Stimulated activated effector memory CD8-positive, alpha-beta T cell treated with anti-CD3 and anti-CD28 coated beads, Interleukin-12 subunit alpha, Interleukin-12 subunit beta, amount 100 ng/mL, for 72 hours (primary cell): Measurements from ENCODE around the gene INTS14.

Experiments
- ATAC-seq: fragments of 150-1000 bp; cut with Tn5 transposase; 2 replicates; pipeline ENCODE4 v1.10.0; 2021
- DNase-seq, 2 donors: peaks; one replicate each; pipeline ENCODE4 v3.0.0; 2021 to 2022; ENCODE audit warnings: low spot score in 2 of 2
- H3K27ac Mint-ChIP-seq: one replicate; pipeline ENCODE4 v1.8.0; 2022; ENCODE audit warnings: mild to moderate bottlenecking, mixed read lengths
- H3K36me3 Mint-ChIP-seq: one replicate; pipeline ENCODE4 v1.8.0; 2022; ENCODE audit warnings: mild to moderate bottlenecking, mixed read lengths
- H3K4me1 Mint-ChIP-seq: one replicate; pipeline ENCODE4 v1.8.0; 2022; ENCODE audit warnings: mixed read lengths
- H3K4me3 Mint-ChIP-seq: one replicate; pipeline ENCODE4 v1.8.0; 2022; ENCODE audit warnings: mild to moderate bottlenecking, mixed read lengths
- H3K9me3 Mint-ChIP-seq: one replicate; pipeline ENCODE4 v1.8.0; 2022; ENCODE audit warnings: mixed read lengths

INTS14 gene

GRCh38 chr15:65541231-65541820 is 69.6 kb downstream of the INTS14 start:
- Mint-ChIP-seq H3K9me3 (no peaks in the 10 kb centered on the region), H3K4me1 (peaks cover 8% of the 10 kb centered on the region), H3K36me3 (peaks cover 7% of the 10 kb centered on the region), H3K27ac (no peak overlapping the region), H3K4me3 (no peak overlapping the region)
- ATAC-seq = no peak
- DNase-seq = no peak

- Mint-ChIP-seq H3K27ac (no peak overlapping the region), H3K36me3 (peaks cover 11% of the 10 kb centered on the region)
These were observed 70.6 kb downstream of the INTS14 start for GRCh38 chr15:65540314-65540713.

GRCh38 chr15:65535192-65535591 is 75.7 kb downstream of the INTS14 start:
- no peaks in the 10 kb centered on the region for H3K9me3 Mint-ChIP-seq
- DNase-seq (no peak), ATAC-seq (no peak)
- peaks cover 7% of the 10 kb centered on the region for H3K36me3 Mint-ChIP-seq
- no peak overlapping the region for H3K4me3 Mint-ChIP-seq
- H3K27ac Mint-ChIP-seq = no peak overlapping the region
- peaks cover 30% of the 10 kb centered on the region for H3K4me1 Mint-ChIP-seq

More at GRCh38 chr15:65540314-65540713, 70.6 kb downstream of the INTS14 start:
- DNase-seq (no peak), ATAC-seq (no peak)
- Mint-ChIP-seq H3K9me3 (no peaks in the 10 kb centered on the region), H3K4me1 (peaks cover 8% of the 10 kb centered on the region), H3K4me3 (no peak overlapping the region)

GRCh38 chr15:65533057-65533756 is 77.7 kb downstream of the INTS14 start:
- peaks cover 14% of the 10 kb centered on the region for H3K36me3 Mint-ChIP-seq
- ATAC-seq (no peak), DNase-seq (no peak)
- H3K27ac Mint-ChIP-seq = no peak overlapping the region
- no peaks in the 10 kb centered on the region for H3K9me3 Mint-ChIP-seq
- H3K4me3 Mint-ChIP-seq = no peak overlapping the region
- peaks cover 36% of the 10 kb centered on the region for H3K4me1 Mint-ChIP-seq

- H3K9me3 Mint-ChIP-seq = no peaks in the 10 kb centered on the region
- H3K4me3 Mint-ChIP-seq = no peak overlapping the region
- no peak overlapping the region for H3K27ac Mint-ChIP-seq
- H3K4me1 Mint-ChIP-seq = peaks cover 36% of the 10 kb centered on the region
- ATAC-seq (peak; percentile 44), DNase-seq (no peak)
- peaks cover 14% of the 10 kb centered on the region for H3K36me3 Mint-ChIP-seq
These were observed 78.2 kb downstream of the INTS14 start for GRCh38 chr15:65532738-65533051.

- Mint-ChIP-seq H3K4me3 (peak within 1 kb of the TSS; percentile 76), H3K9me3 (no peaks in the 10 kb centered on the region), H3K36me3 (peaks cover 7% of the 10 kb centered on the region), H3K4me1 (peaks cover 36% of the 10 kb centered on the region), H3K27ac (peak within 1 kb of the TSS; percentile 93)
- ATAC-seq = peak; percentile 98
- DNase-seq = peak; percentile 94
These were observed 80.4 kb downstream of the INTS14 start, which contains the start of gene HACD3 for GRCh38 chr15:65530318-65531111. Gene HACD3 (plus strand): TSS chr15:65530463. CDS start chr15:65530632, 169 bp downstream.

- ATAC-seq = no peak
- peak overlapping the region; percentile 93 for H3K27ac Mint-ChIP-seq
- H3K4me1 Mint-ChIP-seq = peaks cover 33% of the 10 kb centered on the region
These were observed 81.1 kb downstream of the INTS14 start for GRCh38 chr15:65529762-65530317.

More at GRCh38 chr15:65529762-65530317, 81.1 kb downstream of the INTS14 start:
- Mint-ChIP-seq H3K36me3 (peaks cover 7% of the 10 kb centered on the region), H3K4me3 (peak overlapping the region; percentile 76), H3K9me3 (no peaks in the 10 kb centered on the region)
- no peak for DNase-seq
